ENCODE results near the gene ZNF76. TPM values are rescaled to one million over a fixed set of nuclear protein-coding genes. Genes with fewer than 3 reads are reported as not detected.

ZNF76 gene
- total and polyA plus RNA-seq, 9 of the 15 experiments (the other 6 are each of a cell fraction or from before 2014, with no cell fraction given) = 1.2 to 17.8 (median 10.7) TPM

- TF ChIP-seq ZNF407 (IDR thresholded peaks at IDR 0.05; ENCODE audit: low read depth) (peak; percentile 52; the same call in 1 of the 2 replicates), GABPB2 (CRISPR knock-in tag; conservative IDR thresholded peaks at IDR 0.05) (no peak), ZBTB17 (CRISPR knock-in tag; IDR thresholded peaks at IDR 0.05) (peak; percentile 32; the same call in 1 of the 2 replicates), SMARCE1 (IDR thresholded peaks at IDR 0.05) (peak; percentile 78; the same call in 1 of the 2 replicates), ZNF282 (CRISPR knock-in tag; IDR thresholded peaks at IDR 0.05) (no peak), NBN (IDR thresholded peaks at IDR 0.05; ENCODE audit: low read depth) (peak; percentile 67; the same call in 1 of the 2 replicates), ZSCAN29 (IDR thresholded peaks at IDR 0.05) (no peak), MAZ (CRISPR knock-in tag; conservative IDR thresholded peaks at IDR 0.05 in 1 of 2, IDR thresholded peaks at IDR 0.05 in 1 of 2) (peak in 1 of 2 experiments; percentile 67; a peak in 2 of 4 replicates), SMC3 (conservative IDR thresholded peaks at IDR 0.05; ENCODE audit: insufficient read depth, low read depth, low read length) (no peak), ZNF77 (CRISPR knock-in tag; IDR thresholded peaks at IDR 0.05) (no peak), EZH2 (IDR thresholded peaks at IDR 0.05; ENCODE audit: borderline replicate concordance, low read depth, low read length) (no peak), ATF2 (CRISPR knock-in tag; IDR thresholded peaks at IDR 0.05) (no peak), TEAD2 (tag; IDR thresholded peaks at IDR 0.05) (no peak), HDAC3 (IDR thresholded peaks at IDR 0.05; ENCODE audit: borderline replicate concordance, partially characterized antibody) (peak; percentile 85), ZNF174 (CRISPR knock-in tag; IDR thresholded peaks at IDR 0.05) (no peak), CEBPG (CRISPR knock-in tag; IDR thresholded peaks at IDR 0.05) (peak; percentile 96), CEBPG (tag; conservative IDR thresholded peaks at IDR 0.05 in 1 of 2, IDR thresholded peaks at IDR 0.05 in 1 of 2) (peak; percentile 94 to 96)
- TF ChIP-seq, protein P1, sequence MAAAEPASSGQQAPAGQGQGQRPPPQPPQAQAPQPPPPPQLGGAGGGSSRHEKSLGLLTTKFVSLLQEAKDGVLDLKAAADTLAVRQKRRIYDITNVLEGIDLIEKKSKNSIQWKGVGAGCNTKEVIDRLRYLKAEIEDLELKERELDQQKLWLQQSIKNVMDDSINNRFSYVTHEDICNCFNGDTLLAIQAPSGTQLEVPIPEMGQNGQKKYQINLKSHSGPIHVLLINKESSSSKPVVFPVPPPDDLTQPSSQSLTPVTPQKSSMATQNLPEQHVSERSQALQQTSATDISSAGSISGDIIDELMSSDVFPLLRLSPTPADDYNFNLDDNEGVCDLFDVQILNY (CRISPR knock-in tag; IDR thresholded peaks at IDR 0.05) = no peak
Measured at GRCh38 chr6:35343092-35343834, 83.7 kb downstream of the ZNF76 start (continued).

All from K562 (cell line).